ENCODE results near the gene ANKMY1.

- TF ChIP-seq CTCF (IDR thresholded peaks at IDR 0.05) (no peak), ZFX (IDR thresholded peaks at IDR 0.05; ENCODE audit: borderline replicate concordance) (no peak)
Observed at GRCh38 chr2:240507060-240507777, 50.6 kb downstream of the ANKMY1 start.

Measured in 22Rv1 (cell line).